Progenitor cell of endocrine pancreas (in vitro differentiated cells): Measurements from ENCODE around the gene UBE2J1. TPM values are rescaled to one million over a fixed set of nuclear protein-coding genes. Genes with fewer than 3 reads are reported as not detected.

Source experiments
- DNase-seq: peaks from one replicate; pipeline ENCODE4 v3.0.0; 2021; ENCODE audit warnings: low spot score; ENCODE audit not compliant: unreplicated experiment
- H3K27ac Mint-ChIP-seq: 2 replicates; pipeline ENCODE4 v1.8.0; 2021; ENCODE audit warnings: mild to moderate bottlenecking, moderate library complexity, mixed read lengths
- H3K27me3 Mint-ChIP-seq: 2 replicates; pipeline ENCODE4 v1.8.0; 2021; ENCODE audit warnings: mixed read lengths
- H3K36me3 Mint-ChIP-seq: 2 replicates; pipeline ENCODE4 v1.8.0; 2022; ENCODE audit warnings: mixed read lengths; ENCODE audit not compliant: insufficient read depth
- H3K4me1 Mint-ChIP-seq: 2 replicates; pipeline ENCODE4 v1.8.0; 2021; ENCODE audit warnings: low read depth, mixed read lengths
- H3K4me3 Mint-ChIP-seq: 2 replicates; pipeline ENCODE4 v1.8.0; 2021; ENCODE audit warnings: low read depth, mild to moderate bottlenecking, moderate library complexity, mixed read lengths
- H3K9me3 Mint-ChIP-seq: 2 replicates; pipeline ENCODE4 v1.8.0; 2021; ENCODE audit warnings: low read depth, mixed read lengths
- CTCF ChIP-seq: fragments of 200-600 bp; sonication (generic); IDR thresholded peaks from one replicate; pipeline ENCODE4 v1.5.0; 2021; ENCODE audit warnings: antibody characterized with exemption, mild to moderate bottlenecking; ENCODE audit not compliant: unreplicated experiment
- total RNA-seq: library from RNA; stranded (reverse); gene quantifications from 2 replicates; pipeline ENCODE4 v1.2.1, GENCODE V29; 2021

UBE2J1 gene
- total RNA-seq, 1 donor from 2014 or later: 36.2 TPM

GRCh38 chr6:89335164-89335563 is 17.4 kb downstream of the UBE2J1 start:
- Mint-ChIP-seq H3K4me3 (no peak overlapping the region), H3K27me3 (no peaks in the 10 kb centered on the region), H3K9me3 (no peaks in the 10 kb centered on the region), H3K27ac (no peak overlapping the region), H3K4me1 (no peaks in the 10 kb centered on the region), H3K36me3 (peaks cover 17% of the 10 kb centered on the region)
- DNase-seq: no peak
- TF ChIP-seq CTCF: no peak

- Mint-ChIP-seq H3K27me3 (no peaks in the 10 kb centered on the region), H3K4me1 (peaks cover 16% of the 10 kb centered on the region), H3K4me3 (no peak overlapping the region), H3K27ac (no peak overlapping the region), H3K36me3 (peaks cover 19% of the 10 kb centered on the region), H3K9me3 (no peaks in the 10 kb centered on the region)
- no peak for TF ChIP-seq CTCF
- DNase-seq: no peak
These were observed 21.6 kb downstream of the UBE2J1 start for GRCh38 chr6:89330910-89331309.

GRCh38 chr6:89328976-89329375 is 23.5 kb downstream of the UBE2J1 start:
- H3K4me1 Mint-ChIP-seq: peaks cover 25% of the 10 kb centered on the region
- no peak for TF ChIP-seq CTCF
- peaks cover 19% of the 10 kb centered on the region for H3K36me3 Mint-ChIP-seq
- no peaks in the 10 kb centered on the region for H3K9me3 Mint-ChIP-seq
- no peak for DNase-seq
- peak overlapping the region; percentile 78 for H3K27ac Mint-ChIP-seq
- no peak overlapping the region for H3K4me3 Mint-ChIP-seq
- H3K27me3 Mint-ChIP-seq: no peaks in the 10 kb centered on the region

GRCh38 chr6:89324304-89324703 is 28.2 kb downstream of the UBE2J1 start:
- no peak for DNase-seq
- Mint-ChIP-seq H3K4me1 (peaks cover 35% of the 10 kb centered on the region), H3K9me3 (peaks cover 24% of the 10 kb centered on the region), H3K27me3 (no peaks in the 10 kb centered on the region), H3K4me3 (no peak overlapping the region), H3K27ac (peak overlapping the region; percentile 87), H3K36me3 (peaks cover 40% of the 10 kb centered on the region)
- TF ChIP-seq CTCF: no peak

DNA sequence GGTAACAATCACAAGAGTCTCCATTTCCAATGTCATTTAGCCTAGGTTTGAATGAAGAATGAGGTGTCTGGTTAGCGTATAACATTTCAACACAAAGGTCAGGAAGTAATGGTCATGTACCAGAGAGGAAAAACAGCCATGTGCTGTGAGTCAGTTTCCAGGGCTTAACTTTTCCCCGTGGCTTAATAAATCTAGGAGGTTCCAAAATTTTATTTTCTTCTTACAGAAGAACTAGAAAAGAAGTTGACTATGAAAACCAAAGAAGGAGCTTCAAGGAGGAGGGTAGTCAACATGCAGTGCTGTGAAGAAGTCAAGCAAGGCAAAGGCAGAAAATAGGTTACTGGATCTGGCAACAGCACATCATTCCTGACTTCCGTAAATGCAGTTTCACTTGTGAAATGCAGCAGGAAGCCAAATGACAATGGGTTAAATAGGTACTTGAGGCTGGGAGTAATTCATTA is 29.0 kb downstream of the UBE2J1 start:
- no peak for DNase-seq
- Mint-ChIP-seq H3K4me1 (peaks cover 28% of the 10 kb centered on the region), H3K27me3 (no peaks in the 10 kb centered on the region), H3K9me3 (peaks cover 26% of the 10 kb centered on the region), H3K27ac (peak overlapping the region; percentile 11), H3K4me3 (no peak overlapping the region), H3K36me3 (peaks cover 36% of the 10 kb centered on the region)
- TF ChIP-seq CTCF: no peak
